MV-4-11 (cell line): Measurements from ENCODE around the gene SRPRB.
"Not testable (repeated sequence)": the region's sequence is repeated elsewhere in the genome, so short reads cannot be mapped to it uniquely, and the experiment has no call there.

Source experiments
- DNase-seq: peaks from one replicate; lab custom pipeline; 2025; lab: John Stamatoyannopoulos, UW

Gene SRPRB

DNA sequence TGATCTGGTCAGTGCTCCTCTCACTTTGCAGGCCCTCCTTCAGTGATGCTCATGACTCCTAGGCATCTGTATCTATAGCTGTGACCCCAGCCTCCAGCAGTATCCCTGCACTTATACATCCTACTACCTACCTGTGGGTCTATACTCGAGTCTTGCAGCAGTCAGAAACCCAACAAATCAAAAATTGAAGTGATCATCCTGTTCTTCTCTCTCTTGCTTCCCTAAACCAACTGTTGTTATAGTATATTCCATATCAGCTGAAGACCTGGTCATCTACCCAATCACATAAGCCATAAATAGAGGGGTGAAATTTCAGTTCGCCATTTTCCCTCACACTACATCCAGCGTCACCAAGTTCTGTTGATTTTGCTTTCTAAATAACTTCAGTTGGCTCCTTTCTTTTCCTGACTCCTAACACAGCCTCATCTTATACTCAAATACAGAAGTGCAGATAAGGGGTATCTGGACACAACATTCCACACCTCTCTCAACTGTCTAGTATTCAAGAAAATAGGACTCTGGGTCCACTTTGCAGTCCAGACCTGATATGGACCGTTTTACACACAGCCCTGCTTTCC lies 25.9 kb upstream of the SRPRB start:
- no peak for DNase-seq

- not testable (repeated sequence) for DNase-seq
Measured at GRCh38 chr3:133780756-133781155, 24.9 kb upstream of the SRPRB start.

GRCh38 chr3:133781570-133781969 lies 24.0 kb upstream of the SRPRB start:
- no peak for DNase-seq

DNA sequence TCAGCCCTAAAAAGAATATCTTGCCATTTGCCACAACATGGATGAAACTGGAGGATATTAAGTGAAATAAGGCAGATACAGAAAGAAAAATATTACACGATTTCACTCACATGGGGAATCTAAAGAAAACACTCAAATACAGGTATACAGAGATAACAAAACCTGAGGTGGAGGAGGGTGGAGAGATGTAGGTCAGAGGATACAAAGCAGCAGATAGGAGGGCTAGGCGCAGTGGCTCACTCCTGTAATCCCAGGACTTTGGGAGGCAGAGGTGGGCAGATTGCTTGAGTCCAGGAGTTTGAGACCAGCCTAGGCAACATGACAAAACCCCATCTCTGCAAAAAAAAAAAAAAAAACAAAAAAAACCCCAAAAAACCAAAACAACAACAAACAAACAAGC lies 23.2 kb upstream of the SRPRB start:
- no peak for DNase-seq

- no peak for DNase-seq
Measured at GRCh38 chr3:133783762-133784161, 21.9 kb upstream of the SRPRB start.

- DNase-seq = no peak
Measured at GRCh38 chr3:133788024-133788423, 17.6 kb upstream of the SRPRB start.

DNA sequence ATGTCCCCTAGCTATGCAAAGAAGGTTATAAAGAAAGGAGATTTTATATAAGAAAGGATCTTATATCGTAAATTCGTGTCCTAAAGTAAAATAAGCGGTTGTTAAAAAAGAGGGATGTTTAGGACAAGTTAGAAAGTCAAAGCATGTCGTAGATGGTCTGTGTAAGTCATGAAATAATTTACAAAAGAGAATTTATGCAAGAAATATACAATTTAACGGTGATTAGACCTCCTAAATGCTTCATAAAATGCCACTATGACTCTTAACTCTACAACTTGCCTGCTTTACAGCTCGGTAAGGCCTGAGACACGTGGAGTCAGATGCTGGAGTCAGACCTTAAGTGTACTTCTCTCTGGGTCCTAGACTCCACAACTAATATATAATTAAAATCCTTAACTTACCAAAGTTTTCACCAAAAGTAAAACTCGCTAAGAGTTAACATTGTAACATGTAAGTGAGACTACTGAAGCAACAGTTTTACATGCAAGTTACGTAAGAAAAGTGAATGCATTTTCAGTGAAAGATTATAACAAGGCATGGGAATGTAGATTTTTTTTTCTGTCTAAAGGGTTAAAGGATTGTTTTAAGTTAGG lies 13.3 kb upstream of the SRPRB start:
- DNase-seq = no peak

- DNase-seq = no peak
Measured at GRCh38 chr3:133797396-133798105, 8.1 kb upstream of the SRPRB start.

DNA sequence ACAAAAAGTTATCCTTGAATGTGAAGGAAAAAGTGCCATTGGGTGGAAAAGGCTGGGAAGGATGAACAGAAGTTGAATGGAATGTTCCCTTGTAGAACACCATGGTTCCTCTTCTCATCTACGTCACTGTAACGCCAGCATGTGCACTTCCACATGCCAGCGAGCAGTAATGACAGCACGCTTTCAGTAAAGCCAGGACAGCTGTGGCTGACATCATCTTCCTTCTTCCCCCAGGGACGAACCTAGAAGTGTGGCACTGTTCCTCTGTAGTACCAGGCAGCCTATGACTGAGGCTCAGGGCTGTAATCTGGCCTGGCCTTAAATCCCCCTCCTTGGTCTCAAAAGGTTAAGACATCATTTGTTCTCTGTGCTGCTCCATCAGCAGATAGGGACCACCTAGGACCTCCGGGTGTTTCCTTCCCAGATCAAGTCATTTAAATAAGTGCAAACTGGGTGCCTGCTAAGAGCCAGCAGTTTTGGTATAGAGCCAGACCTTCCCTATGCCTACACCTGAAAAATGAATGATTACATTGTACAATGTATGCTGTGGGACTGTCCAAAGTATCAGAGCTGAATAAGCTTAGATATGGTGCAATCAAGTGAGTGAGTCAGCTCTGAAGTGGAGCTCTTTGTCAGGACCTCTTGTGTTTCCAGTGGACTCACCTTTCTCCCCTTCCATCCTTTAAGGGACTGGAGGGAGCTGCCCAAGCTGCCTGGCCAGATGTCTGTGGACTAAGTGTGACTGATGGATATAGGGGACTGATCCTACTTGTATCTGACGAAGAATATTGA lies 5.6 kb upstream of the SRPRB start:
- DNase-seq = peak; percentile 78

DNA sequence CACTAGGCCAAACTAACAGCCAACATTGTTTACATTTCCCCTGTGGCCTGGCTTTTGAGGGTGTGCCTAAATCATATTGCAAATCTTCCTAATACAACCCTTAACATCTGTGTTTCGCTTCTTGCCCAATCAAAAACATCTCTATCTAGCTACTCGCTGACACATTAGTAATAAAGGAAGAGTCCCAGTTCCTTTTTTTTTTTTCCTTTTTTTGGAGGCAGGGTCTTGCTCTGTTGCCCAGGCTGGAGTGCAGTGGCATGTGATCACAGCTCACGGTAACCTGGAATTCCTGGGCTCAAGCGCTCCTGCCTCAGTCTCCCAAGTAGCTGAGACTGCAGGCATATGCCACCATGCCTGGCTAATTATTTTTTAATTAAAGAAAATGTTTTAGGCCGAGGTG lies 2.1 kb upstream of the SRPRB start:
- peak; percentile 71 for DNase-seq

DNA sequence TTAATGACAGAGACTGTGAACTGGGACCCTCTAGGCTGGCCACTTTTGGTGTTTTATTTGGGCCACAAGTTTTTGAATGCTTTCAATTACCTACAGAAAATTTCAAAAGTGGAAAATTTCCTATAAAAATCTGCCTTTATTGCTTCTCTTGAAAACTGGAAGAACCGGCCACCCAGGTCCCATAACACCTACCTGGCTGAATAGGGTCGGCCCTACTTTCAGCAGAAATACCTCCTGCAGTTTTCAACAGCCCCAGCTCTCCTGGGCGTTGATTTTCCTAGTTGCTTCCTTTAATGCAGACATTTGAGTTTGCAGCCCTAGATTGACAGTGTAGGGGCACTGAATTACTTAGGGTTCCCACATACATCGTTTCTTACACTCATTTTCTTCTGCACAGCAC lies 719 bp upstream of the SRPRB start:
- DNase-seq = no peak

GRCh38 chr3:133805384-133805701 lies 272 bp upstream of the SRPRB start:
- no peak for DNase-seq

DNA sequence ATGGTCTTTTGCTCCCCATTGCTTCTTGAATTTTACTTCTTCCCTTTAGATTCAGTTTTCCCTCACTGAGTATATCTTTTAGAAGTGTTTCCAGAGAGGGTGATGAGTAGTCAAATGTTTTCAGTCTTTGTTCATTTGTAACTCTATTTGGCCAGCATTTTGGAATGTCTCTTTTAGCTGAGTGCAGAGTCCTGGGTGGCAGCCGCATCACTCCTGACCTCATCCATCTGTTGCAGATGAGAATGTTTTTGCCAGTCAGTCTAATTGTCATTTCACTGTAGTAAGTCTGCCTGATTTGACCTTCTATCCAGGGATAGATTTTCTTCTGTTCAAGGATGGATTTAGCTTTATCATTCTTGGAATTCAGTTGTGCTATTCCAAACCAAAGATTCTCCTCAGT lies 7.3 kb downstream of the SRPRB start:
- DNase-seq = no peak

DNA sequence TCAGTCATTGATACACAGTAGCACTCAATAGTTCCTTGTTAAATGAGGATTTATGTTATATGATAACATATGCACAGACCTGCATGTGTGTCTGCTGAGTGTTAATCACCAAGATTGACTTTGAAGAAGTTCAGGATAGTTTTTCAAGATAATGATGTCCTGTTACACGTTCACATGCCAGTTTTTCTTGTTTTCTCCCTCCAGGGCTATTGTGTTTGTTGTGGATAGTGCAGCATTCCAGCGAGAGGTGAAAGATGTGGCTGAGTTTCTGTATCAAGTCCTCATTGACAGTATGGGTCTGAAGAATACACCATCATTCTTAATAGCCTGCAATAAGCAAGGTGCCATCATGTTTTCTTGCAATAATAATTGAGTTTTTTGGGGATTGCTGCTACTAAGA lies 9.8 kb downstream of the SRPRB start:
- DNase-seq = no peak

- no peak for DNase-seq
Measured at GRCh38 chr3:133820129-133820528, 14.5 kb downstream of the SRPRB start.

GRCh38 chr3:133820889-133821675 lies 15.5 kb downstream of the SRPRB start:
- DNase-seq = no peak

- no peak for DNase-seq
Measured at GRCh38 chr3:133821767-133822638, 16.4 kb downstream of the SRPRB start.

- DNase-seq = no peak
Measured at GRCh38 chr3:133824961-133825485, 19.4 kb downstream of the SRPRB start.

DNA sequence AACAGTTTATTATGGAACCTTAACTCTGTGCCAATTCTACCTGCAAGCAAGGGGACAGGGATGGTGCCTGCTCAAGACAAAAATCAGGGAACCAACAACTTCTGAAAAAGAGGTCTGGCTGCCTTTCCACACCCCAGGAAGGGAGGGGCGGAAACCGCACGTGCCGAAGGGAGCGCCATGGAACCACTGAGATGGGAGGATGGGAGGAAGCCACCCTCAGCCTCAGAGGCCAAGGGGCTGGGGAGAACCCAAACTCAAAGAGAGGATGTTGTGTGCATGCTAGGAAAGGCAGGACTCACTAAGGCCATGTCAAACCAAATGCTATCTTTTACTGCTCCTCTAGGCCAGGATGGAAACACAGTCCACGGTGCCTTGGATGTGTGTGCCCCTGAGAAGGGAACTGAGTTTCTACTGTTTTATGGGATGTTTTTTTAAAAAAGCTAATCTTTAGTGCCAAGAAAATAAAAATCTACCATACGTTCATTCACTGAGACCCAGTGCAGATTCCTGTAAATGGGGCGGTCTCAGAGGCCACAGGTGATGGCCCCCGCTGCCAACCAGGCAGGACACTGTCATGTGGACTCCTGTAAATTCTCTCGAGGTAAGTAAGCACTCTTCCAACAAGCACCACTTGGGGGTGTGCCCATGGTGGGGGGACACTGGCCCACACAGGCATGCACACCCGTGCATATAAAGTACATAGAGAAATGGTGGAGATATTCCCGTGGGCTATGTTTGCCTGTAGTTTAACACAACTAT lies 20.5 kb downstream of the SRPRB start:
- DNase-seq = no peak

- no peak for DNase-seq
Measured at GRCh38 chr3:133827136-133827535, 21.5 kb downstream of the SRPRB start.
